GM21360 (cell line): ENCODE measurements around the gene ANXA4.

Experiments used
- ATAC-seq: cut with Tn5 transposase; IDR thresholded peaks from one replicate; pipeline ENCODE4 v1.9.1; 2021; ENCODE audit warnings: mild to moderate bottlenecking, moderate library complexity; ENCODE audit not compliant: unreplicated experiment

Gene ANXA4

DNA sequence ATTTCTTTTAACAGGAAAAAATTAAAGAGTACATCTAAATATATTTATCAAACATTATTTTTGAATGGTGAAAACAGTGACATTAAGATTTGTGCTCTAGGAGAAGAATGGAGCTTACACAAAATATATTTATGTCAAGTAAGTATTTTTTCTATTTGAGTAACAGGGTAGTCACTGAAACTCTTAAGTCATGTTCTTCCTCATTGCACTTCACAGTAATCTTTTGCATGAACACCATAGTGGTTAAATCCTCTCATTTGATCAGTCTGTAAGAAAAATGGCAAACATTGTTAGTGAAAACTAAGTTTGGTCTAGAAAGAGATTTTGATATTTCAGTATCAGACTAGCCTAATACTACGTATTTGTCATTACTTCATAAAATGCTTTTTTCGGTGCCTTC is 95.6 kb downstream of the ANXA4 start:
- ATAC-seq: no peak

DNA sequence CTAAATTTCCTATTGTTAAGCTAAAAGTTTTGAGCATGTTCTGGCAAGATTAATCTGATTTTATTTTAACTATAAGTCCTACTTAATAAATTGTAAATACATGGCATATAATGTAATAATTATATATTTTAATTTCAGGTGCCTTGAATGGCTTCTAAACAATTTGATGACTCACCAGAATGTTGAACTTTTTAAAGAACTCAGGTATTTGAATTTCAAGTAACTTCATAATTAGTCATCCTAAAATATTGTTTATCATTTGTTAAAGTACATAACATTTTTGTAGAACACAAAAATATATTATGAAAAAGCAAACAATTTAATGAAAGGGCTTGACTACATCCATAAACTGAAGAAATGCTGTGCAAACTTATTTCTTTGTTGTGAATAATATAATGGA is 102.1 kb downstream of the ANXA4 start:
- ATAC-seq: no peak

DNA sequence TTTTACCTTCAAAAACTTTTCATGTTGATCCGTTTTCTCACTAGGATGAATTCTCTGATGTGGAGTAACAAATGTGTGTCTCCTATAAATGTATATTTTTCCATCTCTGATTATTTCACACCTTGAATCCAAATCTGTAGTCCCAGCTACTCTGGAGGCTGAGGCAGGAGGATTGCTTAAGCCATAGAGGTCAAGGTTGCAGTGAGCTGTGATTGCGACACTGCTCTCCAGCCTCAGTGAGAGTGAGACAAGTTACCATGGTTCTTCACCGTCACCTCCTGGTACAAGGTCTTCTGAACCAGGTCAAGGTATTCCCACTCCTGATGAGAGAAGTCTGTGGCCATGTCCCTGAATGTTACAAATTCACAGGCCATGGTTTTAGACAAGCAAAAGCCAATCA is 102.6 kb downstream of the ANXA4 start:
- no peak for ATAC-seq

DNA sequence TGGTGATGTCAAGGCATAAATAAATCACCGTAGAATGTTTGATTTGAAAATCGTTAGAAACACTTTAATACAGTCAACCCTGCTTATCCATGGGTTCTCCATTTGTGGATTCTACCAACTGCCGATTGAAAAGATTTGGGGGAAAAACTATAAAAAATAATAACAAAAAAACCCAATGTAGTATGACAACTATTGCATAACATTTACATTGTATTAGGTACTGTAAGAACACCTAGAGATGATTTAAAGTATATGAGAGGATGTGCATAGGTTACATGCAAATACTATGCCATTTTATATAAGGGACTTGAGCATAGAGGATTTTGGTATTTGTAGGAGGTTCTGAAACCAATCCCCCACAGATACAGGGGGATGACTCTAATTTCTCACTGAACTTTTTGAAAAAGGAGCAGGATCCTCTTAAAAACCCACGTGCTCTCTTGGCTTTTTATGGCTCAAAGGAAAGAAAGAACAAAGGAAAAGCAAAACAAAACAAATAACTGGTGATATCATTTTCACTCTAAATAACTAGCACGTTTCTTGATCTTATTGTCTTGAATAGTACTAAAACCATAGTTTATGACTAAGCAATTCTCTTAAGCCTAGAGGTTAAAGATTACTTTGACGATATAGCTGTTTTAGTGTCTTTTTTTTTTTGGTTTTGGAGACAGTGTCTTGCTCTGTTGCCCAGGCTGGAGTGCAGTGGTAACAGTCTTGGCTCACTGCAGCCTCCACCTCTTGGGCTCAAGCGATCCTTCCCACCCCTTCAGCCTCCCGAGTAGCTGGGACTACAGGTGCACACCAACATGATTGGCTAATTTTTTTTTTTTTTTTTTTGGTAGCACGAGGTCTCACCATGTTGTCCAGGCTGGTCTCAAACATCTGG is 104.5 kb downstream of the ANXA4 start:
- no peak for ATAC-seq

DNA sequence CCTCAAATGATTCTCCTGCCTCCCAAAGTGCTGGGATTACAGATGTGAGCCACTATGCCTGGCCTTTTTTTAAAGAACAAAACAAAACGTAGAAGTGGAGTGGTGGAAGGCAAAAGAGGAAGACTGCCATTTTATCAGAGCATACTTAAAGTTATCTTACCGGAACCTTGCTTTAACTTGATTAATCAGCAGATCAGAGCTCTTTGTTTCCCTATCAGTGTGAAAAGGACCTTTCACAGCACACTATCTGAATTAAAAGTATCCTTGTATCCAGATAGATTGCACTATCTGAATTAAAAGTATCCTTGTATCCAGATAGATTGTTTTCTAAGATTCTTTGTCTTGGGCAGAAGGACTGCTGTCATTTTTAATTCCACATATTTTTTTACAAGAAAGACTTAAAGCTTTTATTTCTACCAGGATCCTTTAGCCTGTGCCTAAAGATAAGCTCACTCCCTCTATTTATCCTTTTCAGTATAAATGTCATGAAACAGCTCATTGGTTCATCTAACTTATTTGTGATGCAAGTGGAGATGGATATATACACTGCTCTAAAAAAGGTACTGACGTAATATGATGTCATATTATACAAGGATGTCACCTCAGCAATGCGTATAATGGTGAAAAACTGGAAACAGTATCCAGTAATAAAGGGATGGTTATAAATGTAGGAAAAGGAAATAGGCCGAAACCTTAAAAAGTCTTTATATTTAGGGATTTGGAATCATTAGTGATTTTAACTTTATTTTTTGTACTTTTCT is 105.3 kb downstream of the ANXA4 start:
- no peak for ATAC-seq

DNA sequence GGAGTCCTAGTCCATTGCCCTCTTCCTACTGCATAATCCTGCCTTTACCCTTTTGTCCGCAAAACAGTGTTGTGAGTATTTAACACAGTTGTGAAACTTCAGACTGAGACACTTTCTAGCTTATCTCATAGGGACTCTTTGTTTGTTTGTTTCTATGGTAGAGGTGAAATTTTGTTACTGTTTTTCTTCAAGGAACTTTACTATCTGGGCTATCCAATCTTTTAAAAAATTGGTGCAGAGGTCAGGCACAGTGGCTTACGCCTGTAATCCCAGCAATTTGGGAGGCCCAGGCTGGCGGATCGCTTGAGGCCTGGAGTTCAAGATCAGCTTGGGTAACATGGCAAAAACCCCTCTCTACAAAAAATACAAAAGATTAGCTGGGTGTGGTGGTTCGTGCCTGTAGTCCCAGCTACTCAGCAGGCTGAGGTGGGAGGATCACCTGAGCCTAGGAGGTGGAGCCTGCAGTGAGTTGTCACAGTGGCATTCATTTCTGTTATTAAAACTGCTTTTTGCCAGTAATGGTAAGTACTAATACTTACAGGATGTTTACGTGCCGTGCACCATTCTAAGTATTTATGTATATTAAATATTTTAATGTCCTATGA is 106.4 kb downstream of the ANXA4 start:
- ATAC-seq: no peak

DNA sequence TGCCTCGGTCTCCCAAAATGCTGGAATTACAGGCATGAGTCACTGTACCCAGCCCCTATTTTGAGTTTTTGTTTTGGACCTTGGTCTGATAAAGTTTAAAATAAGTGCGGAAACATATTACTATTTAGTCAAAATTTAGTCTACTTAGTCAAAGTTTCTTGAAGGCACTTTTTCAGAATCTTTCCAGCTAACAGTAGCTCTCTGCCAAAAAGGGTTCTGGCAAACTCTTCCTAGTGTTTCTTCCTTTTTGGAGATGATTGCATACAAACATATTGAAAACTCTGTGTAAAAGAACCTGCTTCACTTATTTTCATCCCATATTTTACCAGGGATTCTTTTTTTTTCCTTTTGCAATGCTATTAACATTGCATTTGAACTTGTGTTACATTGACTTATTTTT is 116.3 kb downstream of the ANXA4 start:
- ATAC-seq: no peak

DNA sequence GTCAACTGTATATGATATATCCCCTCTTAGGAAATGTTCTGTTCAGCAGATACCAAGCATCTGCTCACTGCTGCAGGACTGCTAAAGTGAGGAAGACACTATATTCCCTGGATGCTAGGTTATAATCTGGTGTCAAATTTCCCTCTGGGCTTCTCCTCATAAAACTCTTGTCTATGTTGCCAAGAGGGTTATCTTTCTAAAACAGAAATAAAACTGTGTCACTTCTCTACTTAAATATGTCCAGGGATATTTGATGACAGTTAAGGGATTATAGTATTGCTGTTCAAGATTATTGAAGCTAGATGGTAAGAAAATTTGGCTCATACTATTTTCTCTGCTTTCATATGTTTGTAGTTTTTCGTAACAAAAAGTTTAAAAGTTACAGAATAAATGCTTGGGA is 121.4 kb downstream of the ANXA4 start:
- no peak for ATAC-seq
